KMS-11 (cell line): ENCODE data around the gene SLC13A3.

Experiments used
- H2AFZ ChIP-seq: fragments of 200-600 bp; sonication (generic); 2 replicates; pipeline ENCODE4 v1.6.1; 2016; ENCODE audit warnings: antibody characterized with exemption, mixed run types, low read depth
- H3K27ac ChIP-seq: fragments of 200-600 bp; sonication (generic); 2 replicates; pipeline ENCODE4 v1.6.1; 2016; ENCODE audit warnings: mild to moderate bottlenecking, mixed run types
- H3K27me3 ChIP-seq: fragments of 200-600 bp; sonication (generic); 2 replicates; pipeline ENCODE4 v1.6.1; 2017; ENCODE audit warnings: mild to moderate bottlenecking, low read depth, mixed run types, moderate library complexity; ENCODE audit not compliant: insufficient read depth
- H3K36me3 ChIP-seq: fragments of 200-600 bp; sonication (generic); 2 replicates; pipeline ENCODE4 v1.6.1; 2017; ENCODE audit warnings: mild to moderate bottlenecking, mixed run types; ENCODE audit not compliant: insufficient read depth
- H3K4me1 ChIP-seq: fragments of 200-600 bp; sonication (generic); 2 replicates; pipeline ENCODE4 v1.6.1; 2016; ENCODE audit warnings: mild to moderate bottlenecking, low read depth, mixed run types; ENCODE audit not compliant: poor library complexity, severe bottlenecking
- H3K4me2 ChIP-seq: fragments of 200-600 bp; sonication (generic); 2 replicates; pipeline ENCODE4 v1.7.0; 2016; ENCODE audit warnings: mild to moderate bottlenecking, mixed run types
- H3K4me3 ChIP-seq: fragments of 200-600 bp; sonication (generic); IDR thresholded peaks from 2 replicates; pipeline ENCODE4 v1.6.1; 2017; ENCODE audit warnings: low read depth, low read length, mixed read lengths; ENCODE audit not compliant: insufficient read depth
- H3K79me2 ChIP-seq: fragments of 200-600 bp; sonication (generic); 2 replicates; pipeline ENCODE4 v1.6.1; 2016; ENCODE audit warnings: low read depth, mixed run types; ENCODE audit not compliant: insufficient read depth
- H3K9ac ChIP-seq: fragments of 200-600 bp; sonication (generic); 2 replicates; pipeline ENCODE4 v1.6.1; 2016; ENCODE audit warnings: mild to moderate bottlenecking, mixed run types
- H4K20me1 ChIP-seq: fragments of 200-600 bp; sonication (generic); 2 replicates; pipeline ENCODE4 v1.6.1; 2016; ENCODE audit warnings: mild to moderate bottlenecking, mixed run types; ENCODE audit not compliant: insufficient read depth
- TF ChIP-seq, protein P1 (sequence below): fragments of 200-600 bp; sonication (generic); conservative IDR thresholded peaks from 2 replicates; pipeline ENCODE4 v1.6.1; 2017; ENCODE audit warnings: low read depth, mild to moderate bottlenecking, antibody characterized with exemption, low read length, moderate library complexity, mixed read lengths

SLC13A3 gene

DNA sequence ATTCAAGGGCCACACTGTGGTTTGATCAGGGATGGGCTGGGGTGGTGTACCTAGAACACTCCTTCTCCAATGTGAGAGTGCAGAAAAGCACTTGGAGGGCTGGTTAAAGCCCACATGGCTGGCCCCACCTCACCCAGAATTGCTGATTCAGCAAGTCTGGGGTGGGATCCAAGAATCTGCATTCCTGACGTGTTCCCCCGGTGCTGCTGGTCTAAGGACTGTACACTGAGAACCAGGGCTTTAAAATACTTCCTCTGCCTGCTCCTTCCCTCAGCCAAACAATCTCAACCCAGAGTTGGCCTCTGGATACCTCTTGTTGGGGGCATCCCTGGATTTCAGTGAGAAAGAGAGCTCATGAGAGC, 87.4 kb downstream of the SLC13A3 start:
- H3K27me3 ChIP-seq, result no peaks in the 10 kb centered on the region
- no peak overlapping the region for H3K4me3 ChIP-seq
- TF ChIP-seq, protein P1, sequence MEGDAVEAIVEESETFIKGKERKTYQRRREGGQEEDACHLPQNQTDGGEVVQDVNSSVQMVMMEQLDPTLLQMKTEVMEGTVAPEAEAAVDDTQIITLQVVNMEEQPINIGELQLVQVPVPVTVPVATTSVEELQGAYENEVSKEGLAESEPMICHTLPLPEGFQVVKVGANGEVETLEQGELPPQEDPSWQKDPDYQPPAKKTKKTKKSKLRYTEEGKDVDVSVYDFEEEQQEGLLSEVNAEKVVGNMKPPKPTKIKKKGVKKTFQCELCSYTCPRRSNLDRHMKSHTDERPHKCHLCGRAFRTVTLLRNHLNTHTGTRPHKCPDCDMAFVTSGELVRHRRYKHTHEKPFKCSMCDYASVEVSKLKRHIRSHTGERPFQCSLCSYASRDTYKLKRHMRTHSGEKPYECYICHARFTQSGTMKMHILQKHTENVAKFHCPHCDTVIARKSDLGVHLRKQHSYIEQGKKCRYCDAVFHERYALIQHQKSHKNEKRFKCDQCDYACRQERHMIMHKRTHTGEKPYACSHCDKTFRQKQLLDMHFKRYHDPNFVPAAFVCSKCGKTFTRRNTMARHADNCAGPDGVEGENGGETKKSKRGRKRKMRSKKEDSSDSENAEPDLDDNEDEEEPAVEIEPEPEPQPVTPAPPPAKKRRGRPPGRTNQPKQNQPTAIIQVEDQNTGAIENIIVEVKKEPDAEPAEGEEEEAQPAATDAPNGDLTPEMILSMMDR, result no peak
- no peaks in the 10 kb centered on the region for H3K79me2 ChIP-seq
- no peaks in the 10 kb centered on the region for H3K4me1 ChIP-seq
- H3K4me2 ChIP-seq, result no peak overlapping the region
- no peak overlapping the region for H2AFZ ChIP-seq
- H3K9ac ChIP-seq, result no peak overlapping the region
- H3K27ac ChIP-seq, result no peak overlapping the region
- no peaks in the 10 kb centered on the region for H3K36me3 ChIP-seq
- H4K20me1 ChIP-seq, result no peaks in the 10 kb centered on the region

- Histone ChIP-seq H3K4me3 (no peak overlapping the region), H3K4me2 (no peak overlapping the region), H3K27me3 (no peaks in the 10 kb centered on the region)
Measured at GRCh38 chr20:46563170-46563859, 87.9 kb downstream of the SLC13A3 start.

GRCh38 chr20:46562373-46563169, 88.7 kb downstream of the SLC13A3 start:
- TF ChIP-seq, protein P1, result peak; percentile 96
- H3K9ac ChIP-seq, result no peak overlapping the region
- no peaks in the 10 kb centered on the region for H3K79me2 ChIP-seq
- peak overlapping the region; percentile 12; the same call in 1 of the 2 replicates for H3K4me2 ChIP-seq
- peak overlapping the region; percentile 44 for H2AFZ ChIP-seq
- no peak overlapping the region for H3K27ac ChIP-seq
- no peak overlapping the region for H3K4me3 ChIP-seq
- no peaks in the 10 kb centered on the region for H3K36me3 ChIP-seq
- H3K27me3 ChIP-seq, result no peaks in the 10 kb centered on the region
- H4K20me1 ChIP-seq, result no peaks in the 10 kb centered on the region
- no peaks in the 10 kb centered on the region for H3K4me1 ChIP-seq

More at GRCh38 chr20:46563170-46563859, 87.9 kb downstream of the SLC13A3 start:
- TF ChIP-seq, protein P1, result no peak
- no peak overlapping the region for H3K27ac ChIP-seq
- H3K4me1 ChIP-seq, result no peaks in the 10 kb centered on the region
- H4K20me1 ChIP-seq, result no peaks in the 10 kb centered on the region
- no peaks in the 10 kb centered on the region for H3K79me2 ChIP-seq
- H2AFZ ChIP-seq, result peak overlapping the region; percentile 44; the same call in 1 of the 2 replicates
- no peaks in the 10 kb centered on the region for H3K36me3 ChIP-seq
- H3K9ac ChIP-seq, result no peak overlapping the region

GRCh38 chr20:46562009-46562372, 89.3 kb downstream of the SLC13A3 start:
- Histone ChIP-seq H2AFZ (peak overlapping the region; percentile 44), H3K4me2 (peak overlapping the region; percentile 12; the same call in 1 of the 2 replicates), H3K4me3 (no peak overlapping the region)

More at GRCh38 chr20:46562009-46562372, 89.3 kb downstream of the SLC13A3 start:
- no peaks in the 10 kb centered on the region for H3K4me1 ChIP-seq
- no peaks in the 10 kb centered on the region for H3K79me2 ChIP-seq
- H4K20me1 ChIP-seq, result no peaks in the 10 kb centered on the region
- no peaks in the 10 kb centered on the region for H3K36me3 ChIP-seq
- no peak overlapping the region for H3K9ac ChIP-seq
- no peak overlapping the region for H3K27ac ChIP-seq
- TF ChIP-seq, protein P1, result no peak
- no peaks in the 10 kb centered on the region for H3K27me3 ChIP-seq
